WTC11 (cell line): ENCODE results near the gene SORCS2. TPM values are rescaled to one million over a fixed set of nuclear protein-coding genes. Genes with fewer than 3 reads are reported as not detected.

Experiments
- ATAC-seq: fragments of 200-7000 bp; cut with Tn5 transposase; 2 replicates; pipeline ENCODE4 v1.10.0; 2021; ENCODE audit warnings: mild to moderate bottlenecking, moderate library complexity
- CTCF ChIA-PET: fragments of 300-600 bp; sonication (Branson Sonifier 250); formaldehyde crosslinking; loops from one replicate; lab custom pipeline; 2021; ENCODE audit warnings: antibody characterized with exemption; lab: Charles Lee
- POLR2A ChIA-PET: fragments of 350-600 bp; sonication (Branson Sonifier 250); formaldehyde crosslinking; loops from one replicate; lab custom pipeline; 2021; ENCODE audit warnings: antibody characterized with exemption; lab: Charles Lee
- DNase-seq: peaks from one replicate; pipeline ENCODE4 v3.0.0; 2021; ENCODE audit warnings: low spot score
- H3K27ac Mint-ChIP-seq: 2 replicates; pipeline ENCODE4 v1.8.0; 2021; ENCODE audit warnings: mixed read lengths
- H3K27me3 Mint-ChIP-seq: 2 replicates; pipeline ENCODE4 v1.8.0; 2021; ENCODE audit warnings: low read depth, mild to moderate bottlenecking, moderate library complexity, mixed read lengths
- H3K36me3 Mint-ChIP-seq: 2 replicates; pipeline ENCODE4 v1.8.0; 2021; ENCODE audit warnings: mixed read lengths
- H3K4me1 Mint-ChIP-seq: 2 replicates; pipeline ENCODE4 v1.8.0; 2022; ENCODE audit warnings: mixed read lengths
- H3K4me3 Mint-ChIP-seq: 2 replicates; pipeline ENCODE4 v1.8.0; 2021; ENCODE audit warnings: mild to moderate bottlenecking, moderate library complexity, mixed read lengths
- H3K9me3 Mint-ChIP-seq: 2 replicates; pipeline ENCODE4 v1.8.0; 2021; ENCODE audit warnings: mixed read lengths
- ATF2 ChIP-seq: sonication (generic); formaldehyde crosslinking; IDR thresholded peaks from 2 replicates; pipeline ENCODE4 v1.8.1; 2022; ENCODE audit warnings: low read depth, missing genetic modification reagents, borderline replicate concordance
- CREB1 ChIP-seq: sonication (generic); formaldehyde crosslinking; IDR thresholded peaks from 2 replicates; pipeline ENCODE4 v1.8.0; 2023; ENCODE audit warnings: mild to moderate bottlenecking, missing genetic modification reagents
- EMX1 ChIP-seq: fragments of 250-450 bp; sonication (Bioruptor Pico); IDR thresholded peaks from 2 replicates; pipeline ENCODE4 v1.8.0; 2021; ENCODE audit warnings: mild to moderate bottlenecking
- FOXK1 ChIP-seq: sonication (generic); formaldehyde crosslinking; IDR thresholded peaks from 2 replicates; pipeline ENCODE4 v1.8.0; 2022; ENCODE audit warnings: mild to moderate bottlenecking, moderate library complexity, missing genetic modification reagents
- FOXP1 ChIP-seq: sonication (generic); formaldehyde crosslinking; IDR thresholded peaks from 2 replicates; pipeline ENCODE4 v1.8.0; 2022; ENCODE audit warnings: missing genetic modification reagents, mild to moderate bottlenecking, moderate library complexity, borderline replicate concordance
- JAZF1 ChIP-seq: fragments of 250-450 bp; sonication (Bioruptor Pico); IDR thresholded peaks from 2 replicates; pipeline ENCODE4 v1.9.0; 2021; ENCODE audit warnings: moderate library complexity, mild to moderate bottlenecking, inconsistent platforms
- KAT7 ChIP-seq: sonication (generic); formaldehyde crosslinking; IDR thresholded peaks from 2 replicates; pipeline ENCODE4 v1.8.1; 2023; ENCODE audit warnings: missing genetic modification reagents, mild to moderate bottlenecking, borderline replicate concordance
- NR3C1 ChIP-seq: sonication (generic); formaldehyde crosslinking; conservative IDR thresholded peaks from 2 replicates; pipeline ENCODE4 v1.8.1; 2023; ENCODE audit warnings: low read depth, mild to moderate bottlenecking, missing genetic modification reagents
- PRRX2 ChIP-seq: fragments of 250-450 bp; sonication (Bioruptor Pico); IDR thresholded peaks from 2 replicates; pipeline ENCODE4 v1.8.0; 2021; ENCODE audit warnings: mild to moderate bottlenecking
- SP1 ChIP-seq: sonication (generic); formaldehyde crosslinking; conservative IDR thresholded peaks from 2 replicates; pipeline ENCODE4 v1.8.1; 2022; ENCODE audit warnings: missing genetic modification reagents
- TCF7 ChIP-seq: sonication (generic); formaldehyde crosslinking; IDR thresholded peaks from 2 replicates; pipeline ENCODE4 v1.8.0; 2022; ENCODE audit warnings: mild to moderate bottlenecking, low read depth, missing genetic modification reagents, moderate library complexity
- TEAD1 ChIP-seq: sonication (generic); formaldehyde crosslinking; IDR thresholded peaks from 2 replicates; pipeline ENCODE4 v1.8.0; 2022; ENCODE audit warnings: mild to moderate bottlenecking, missing genetic modification reagents
- ZNF121 ChIP-seq: sonication (generic); formaldehyde crosslinking; IDR thresholded peaks from 2 replicates; pipeline ENCODE4 v1.8.0; 2023; ENCODE audit warnings: missing genetic modification reagents
- total RNA-seq: library from RNA; stranded (reverse); gene quantifications from 3 replicates; pipeline ENCODE4 v1.2.3, GENCODE V29; 2021
- TF ChIP-seq, protein P1 (sequence below): sonication (generic); formaldehyde crosslinking; IDR thresholded peaks from 2 replicates; pipeline ENCODE4 v1.8.0; 2022; ENCODE audit warnings: mild to moderate bottlenecking, missing genetic modification reagents
- TF ChIP-seq, protein P2 (sequence below): sonication (generic); formaldehyde crosslinking; IDR thresholded peaks from 2 replicates; pipeline ENCODE4 v1.8.1; 2022; ENCODE audit warnings: mild to moderate bottlenecking, missing genetic modification reagents, moderate library complexity, borderline replicate concordance
- TF ChIP-seq, protein P3 (sequence below): sonication (generic); formaldehyde crosslinking; IDR thresholded peaks from 2 replicates; pipeline ENCODE4 v1.8.1; 2023; ENCODE audit warnings: mild to moderate bottlenecking, missing genetic modification reagents
- TF ChIP-seq, protein P4 (sequence below): sonication (generic); formaldehyde crosslinking; IDR thresholded peaks from 2 replicates; pipeline ENCODE4 v1.8.0; 2023; ENCODE audit warnings: mild to moderate bottlenecking, missing genetic modification reagents
- TF ChIP-seq, protein P5 (sequence below): sonication (generic); formaldehyde crosslinking; IDR thresholded peaks from 2 replicates; pipeline ENCODE4 v1.8.1; 2023; ENCODE audit warnings: mild to moderate bottlenecking, missing genetic modification reagents, moderate library complexity

Gene SORCS2
- total RNA-seq, 1 experiment from 2014 or later, result 6.6 TPM

DNA sequence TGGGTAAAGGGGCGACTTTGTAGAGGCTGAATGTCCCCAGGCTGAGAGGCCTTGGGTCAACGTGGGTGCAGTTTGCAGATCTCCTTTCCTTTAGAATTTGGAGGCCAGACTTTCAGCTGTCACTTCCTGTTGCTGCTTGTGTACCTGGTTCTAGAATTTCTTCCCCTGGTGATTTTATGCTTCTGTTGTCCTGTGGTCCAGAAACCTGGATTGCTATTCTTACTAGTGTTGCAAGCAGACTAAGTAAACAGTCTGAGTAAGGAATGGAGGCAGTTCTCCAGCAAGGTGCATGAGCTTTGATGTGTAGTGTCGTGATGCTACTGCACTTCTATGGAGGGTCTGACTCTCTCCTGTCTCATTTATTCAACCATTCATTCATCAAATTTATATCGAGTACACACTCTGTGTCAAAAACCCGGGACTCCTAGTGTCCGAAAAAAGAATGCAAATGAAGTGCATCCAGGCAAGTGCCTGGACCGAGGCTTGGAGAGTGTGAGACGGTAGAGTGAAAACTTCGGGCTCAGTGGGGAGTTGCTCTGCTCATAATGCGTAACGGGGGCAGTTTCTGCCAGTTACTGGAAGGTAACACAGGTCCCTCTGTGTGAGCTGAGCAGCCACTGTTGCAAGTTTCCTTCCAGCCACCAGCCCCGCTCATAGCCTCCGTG, 83.3 kb downstream of the SORCS2 start:
- TF ChIP-seq CREB1, result no peak
- TF ChIP-seq, protein P1, sequence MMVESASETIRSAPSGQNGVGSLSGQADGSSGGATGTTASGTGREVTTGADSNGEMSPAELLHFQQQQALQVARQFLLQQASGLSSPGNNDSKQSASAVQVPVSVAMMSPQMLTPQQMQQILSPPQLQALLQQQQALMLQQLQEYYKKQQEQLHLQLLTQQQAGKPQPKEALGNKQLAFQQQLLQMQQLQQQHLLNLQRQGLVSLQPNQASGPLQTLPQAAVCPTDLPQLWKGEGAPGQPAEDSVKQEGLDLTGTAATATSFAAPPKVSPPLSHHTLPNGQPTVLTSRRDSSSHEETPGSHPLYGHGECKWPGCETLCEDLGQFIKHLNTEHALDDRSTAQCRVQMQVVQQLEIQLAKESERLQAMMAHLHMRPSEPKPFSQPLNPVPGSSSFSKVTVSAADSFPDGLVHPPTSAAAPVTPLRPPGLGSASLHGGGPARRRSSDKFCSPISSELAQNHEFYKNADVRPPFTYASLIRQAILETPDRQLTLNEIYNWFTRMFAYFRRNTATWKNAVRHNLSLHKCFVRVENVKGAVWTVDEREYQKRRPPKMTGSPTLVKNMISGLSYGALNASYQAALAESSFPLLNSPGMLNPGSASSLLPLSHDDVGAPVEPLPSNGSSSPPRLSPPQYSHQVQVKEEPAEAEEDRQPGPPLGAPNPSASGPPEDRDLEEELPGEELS (CRISPR knock-in tag), result no peak
- Mint-ChIP-seq H3K9me3 (no peaks in the 10 kb centered on the region; the same call in 1 of the 2 replicates), H3K36me3 (no peaks in the 10 kb centered on the region), H3K4me1 (no peaks in the 10 kb centered on the region), H3K4me3 (no peak overlapping the region), H3K27me3 (no peaks in the 10 kb centered on the region; the same call in 1 of the 2 replicates), H3K27ac (no peak overlapping the region)
- POLR2A ChIA-PET, result no interaction called here
- DNase-seq (no peak), ATAC-seq (no peak)
- CTCF ChIA-PET, result interaction anchor here (1.9 kb wide), 1 partner anchor 37 kb away, joined by 6 read pairs; no protein-coding TSS in a partner anchor

DNA sequence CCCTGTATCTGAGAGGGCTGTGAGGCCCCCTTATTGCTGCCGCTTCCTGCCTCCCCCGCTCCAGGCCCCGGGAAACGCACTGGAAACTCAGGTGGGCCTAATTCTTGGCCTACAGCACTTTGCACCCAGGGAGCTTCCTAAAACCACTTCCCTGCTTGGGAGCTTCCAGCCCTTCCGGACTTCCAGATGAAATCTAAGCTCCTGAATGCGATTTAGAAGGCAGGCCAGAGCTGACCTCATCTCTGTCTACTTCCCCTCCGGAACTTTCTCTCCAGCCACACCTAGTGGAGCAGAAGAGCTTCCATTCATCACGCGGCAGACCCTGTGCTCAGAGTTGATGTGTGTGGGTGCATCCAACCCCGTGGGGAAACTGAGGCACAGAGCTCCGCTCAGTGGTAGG, 84.2 kb downstream of the SORCS2 start:
- Mint-ChIP-seq H3K4me1 (no peaks in the 10 kb centered on the region), H3K27me3 (no peaks in the 10 kb centered on the region; the same call in 1 of the 2 replicates), H3K9me3 (no peaks in the 10 kb centered on the region), H3K27ac (no peak overlapping the region), H3K4me3 (no peak overlapping the region), H3K36me3 (no peaks in the 10 kb centered on the region)
- DNase-seq (no peak), ATAC-seq (no peak)
- no peak for TF ChIP-seq FOXK1 (CRISPR knock-in tag)
- no peak for TF ChIP-seq NR3C1 (CRISPR knock-in tag)
- TF ChIP-seq TEAD1, result no peak
- TF ChIP-seq, protein P2, sequence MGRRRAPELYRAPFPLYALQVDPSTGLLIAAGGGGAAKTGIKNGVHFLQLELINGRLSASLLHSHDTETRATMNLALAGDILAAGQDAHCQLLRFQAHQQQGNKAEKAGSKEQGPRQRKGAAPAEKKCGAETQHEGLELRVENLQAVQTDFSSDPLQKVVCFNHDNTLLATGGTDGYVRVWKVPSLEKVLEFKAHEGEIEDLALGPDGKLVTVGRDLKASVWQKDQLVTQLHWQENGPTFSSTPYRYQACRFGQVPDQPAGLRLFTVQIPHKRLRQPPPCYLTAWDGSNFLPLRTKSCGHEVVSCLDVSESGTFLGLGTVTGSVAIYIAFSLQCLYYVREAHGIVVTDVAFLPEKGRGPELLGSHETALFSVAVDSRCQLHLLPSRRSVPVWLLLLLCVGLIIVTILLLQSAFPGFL (CRISPR knock-in tag), result no peak
- no peak for TF ChIP-seq FOXP1 (CRISPR knock-in tag)
- TF ChIP-seq, protein P3, sequence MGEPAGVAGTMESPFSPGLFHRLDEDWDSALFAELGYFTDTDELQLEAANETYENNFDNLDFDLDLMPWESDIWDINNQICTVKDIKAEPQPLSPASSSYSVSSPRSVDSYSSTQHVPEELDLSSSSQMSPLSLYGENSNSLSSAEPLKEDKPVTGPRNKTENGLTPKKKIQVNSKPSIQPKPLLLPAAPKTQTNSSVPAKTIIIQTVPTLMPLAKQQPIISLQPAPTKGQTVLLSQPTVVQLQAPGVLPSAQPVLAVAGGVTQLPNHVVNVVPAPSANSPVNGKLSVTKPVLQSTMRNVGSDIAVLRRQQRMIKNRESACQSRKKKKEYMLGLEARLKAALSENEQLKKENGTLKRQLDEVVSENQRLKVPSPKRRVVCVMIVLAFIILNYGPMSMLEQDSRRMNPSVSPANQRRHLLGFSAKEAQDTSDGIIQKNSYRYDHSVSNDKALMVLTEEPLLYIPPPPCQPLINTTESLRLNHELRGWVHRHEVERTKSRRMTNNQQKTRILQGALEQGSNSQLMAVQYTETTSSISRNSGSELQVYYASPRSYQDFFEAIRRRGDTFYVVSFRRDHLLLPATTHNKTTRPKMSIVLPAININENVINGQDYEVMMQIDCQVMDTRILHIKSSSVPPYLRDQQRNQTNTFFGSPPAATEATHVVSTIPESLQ (CRISPR knock-in tag), result no peak
- no peak for TF ChIP-seq SP1 (CRISPR knock-in tag)
- no peak for TF ChIP-seq ZNF121 (CRISPR knock-in tag)
- no peak for TF ChIP-seq EMX1
- TF ChIP-seq TCF7 (CRISPR knock-in tag), result no peak
- no peak for TF ChIP-seq PRRX2
- no peak for TF ChIP-seq KAT7 (CRISPR knock-in tag)
- TF ChIP-seq ATF2 (CRISPR knock-in tag), result no peak
- TF ChIP-seq, protein P4, sequence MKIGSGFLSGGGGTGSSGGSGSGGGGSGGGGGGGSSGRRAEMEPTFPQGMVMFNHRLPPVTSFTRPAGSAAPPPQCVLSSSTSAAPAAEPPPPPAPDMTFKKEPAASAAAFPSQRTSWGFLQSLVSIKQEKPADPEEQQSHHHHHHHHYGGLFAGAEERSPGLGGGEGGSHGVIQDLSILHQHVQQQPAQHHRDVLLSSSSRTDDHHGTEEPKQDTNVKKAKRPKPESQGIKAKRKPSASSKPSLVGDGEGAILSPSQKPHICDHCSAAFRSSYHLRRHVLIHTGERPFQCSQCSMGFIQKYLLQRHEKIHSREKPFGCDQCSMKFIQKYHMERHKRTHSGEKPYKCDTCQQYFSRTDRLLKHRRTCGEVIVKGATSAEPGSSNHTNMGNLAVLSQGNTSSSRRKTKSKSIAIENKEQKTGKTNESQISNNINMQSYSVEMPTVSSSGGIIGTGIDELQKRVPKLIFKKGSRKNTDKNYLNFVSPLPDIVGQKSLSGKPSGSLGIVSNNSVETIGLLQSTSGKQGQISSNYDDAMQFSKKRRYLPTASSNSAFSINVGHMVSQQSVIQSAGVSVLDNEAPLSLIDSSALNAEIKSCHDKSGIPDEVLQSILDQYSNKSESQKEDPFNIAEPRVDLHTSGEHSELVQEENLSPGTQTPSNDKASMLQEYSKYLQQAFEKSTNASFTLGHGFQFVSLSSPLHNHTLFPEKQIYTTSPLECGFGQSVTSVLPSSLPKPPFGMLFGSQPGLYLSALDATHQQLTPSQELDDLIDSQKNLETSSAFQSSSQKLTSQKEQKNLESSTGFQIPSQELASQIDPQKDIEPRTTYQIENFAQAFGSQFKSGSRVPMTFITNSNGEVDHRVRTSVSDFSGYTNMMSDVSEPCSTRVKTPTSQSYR (CRISPR knock-in tag), result no peak
- TF ChIP-seq, protein P5, sequence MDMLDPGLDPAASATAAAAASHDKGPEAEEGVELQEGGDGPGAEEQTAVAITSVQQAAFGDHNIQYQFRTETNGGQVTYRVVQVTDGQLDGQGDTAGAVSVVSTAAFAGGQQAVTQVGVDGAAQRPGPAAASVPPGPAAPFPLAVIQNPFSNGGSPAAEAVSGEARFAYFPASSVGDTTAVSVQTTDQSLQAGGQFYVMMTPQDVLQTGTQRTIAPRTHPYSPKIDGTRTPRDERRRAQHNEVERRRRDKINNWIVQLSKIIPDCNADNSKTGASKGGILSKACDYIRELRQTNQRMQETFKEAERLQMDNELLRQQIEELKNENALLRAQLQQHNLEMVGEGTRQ (CRISPR knock-in tag), result no peak
- no peak for TF ChIP-seq JAZF1 (CRISPR knock-in tag)
- no peak for TF ChIP-seq CREB1
- ChIA-PET POLR2A (no interaction called here), CTCF (interaction anchor here (1.0 to 1.9 kb wide), 3 partner anchors 38 to 175 kb away, joined by 3 to 6 read pairs (median 6); no protein-coding TSS in a partner anchor)
